SK-N-SH treated with all-trans-retinoic acid at 6 μM for 48 hours (cell line): ENCODE data around the gene MIPEP.

Experiments
- ATAC-seq: fragments of 200-7000 bp; cut with Tn5 transposase; 3 replicates; pipeline ENCODE4 v1.9.1; 2020; ENCODE audit warnings: mild to moderate bottlenecking, moderate library complexity
- ARNTL ChIP-seq: fragments of 450-650 bp; formaldehyde crosslinking; IDR thresholded peaks from 2 replicates; pipeline ENCODE4 v1.5.0; 2020; ENCODE audit warnings: low read depth, mild to moderate bottlenecking, moderate library complexity, borderline replicate concordance
- CREB5 ChIP-seq: fragments of 250-450 bp; sonication (Bioruptor Pico); IDR thresholded peaks from 2 replicates; pipeline ENCODE4 v1.5.1; 2020; ENCODE audit warnings: low read depth, mild to moderate bottlenecking, moderate library complexity
- CSDC2 ChIP-seq: fragments of 250-450 bp; sonication (Bioruptor Pico); IDR thresholded peaks from 2 replicates; pipeline ENCODE4 v1.5.0; 2020; ENCODE audit warnings: mild to moderate bottlenecking, moderate library complexity
- CSRNP3 ChIP-seq: fragments of 250-450 bp; sonication (Bioruptor Pico); IDR thresholded peaks from 2 replicates; pipeline ENCODE4 v1.5.1; 2021; ENCODE audit warnings: mild to moderate bottlenecking, moderate library complexity
- ESRRG ChIP-seq: fragments of 250-450 bp; sonication (Bioruptor Pico); IDR thresholded peaks from 2 replicates; pipeline ENCODE4 v1.6.1; 2021; ENCODE audit warnings: mild to moderate bottlenecking
- GLIS3 ChIP-seq: fragments of 250-450 bp; sonication (Bioruptor Pico); IDR thresholded peaks from 2 replicates; pipeline ENCODE4 v1.5.0; 2020; ENCODE audit warnings: mild to moderate bottlenecking, moderate library complexity
- OSR1 ChIP-seq: fragments of 250-450 bp; sonication (Bioruptor Pico); IDR thresholded peaks from 2 replicates; pipeline ENCODE4 v1.8.0; 2022; ENCODE audit warnings: moderate library complexity, mild to moderate bottlenecking, inconsistent platforms
- POU6F1 ChIP-seq: fragments of 250-450 bp; sonication (Bioruptor Pico); IDR thresholded peaks from 2 replicates; pipeline ENCODE4 v1.8.0; 2021; ENCODE audit warnings: low read depth, mild to moderate bottlenecking, moderate library complexity, borderline replicate concordance
- PPARA ChIP-seq: fragments of 250-450 bp; sonication (Bioruptor Pico); IDR thresholded peaks from 2 replicates; pipeline ENCODE4 v1.5.0; 2020; ENCODE audit warnings: mild to moderate bottlenecking, borderline replicate concordance
- TCF4 ChIP-seq: fragments of 250-450 bp; sonication (Bioruptor Pico); IDR thresholded peaks from 2 replicates; pipeline ENCODE4 v1.8.0; 2021; ENCODE audit warnings: mild to moderate bottlenecking, moderate library complexity, borderline replicate concordance
- TSHZ2 ChIP-seq: fragments of 250-450 bp; sonication (Bioruptor Pico); IDR thresholded peaks from 2 replicates; pipeline ENCODE4 v1.5.0; 2020; ENCODE audit warnings: mild to moderate bottlenecking, moderate library complexity
- ZC3H10 ChIP-seq: fragments of 250-450 bp; sonication (Bioruptor Pico); IDR thresholded peaks from 2 replicates; pipeline ENCODE4 v1.5.1; 2021; ENCODE audit warnings: mild to moderate bottlenecking, moderate library complexity
- ZFP3 ChIP-seq: fragments of 250-450 bp; sonication (Bioruptor Pico); IDR thresholded peaks from 2 replicates; pipeline ENCODE4 v1.5.0; 2020; ENCODE audit warnings: mild to moderate bottlenecking, moderate library complexity
- ZFP30 ChIP-seq: fragments of 450-650 bp; formaldehyde crosslinking; IDR thresholded peaks from 2 replicates; pipeline ENCODE4 v1.5.0; 2022; ENCODE audit warnings: mild to moderate bottlenecking, moderate library complexity
- ZNF565 ChIP-seq: fragments of 450-650 bp; formaldehyde crosslinking; conservative IDR thresholded peaks from 2 replicates; pipeline ENCODE4 v1.5.0; 2020; ENCODE audit warnings: low read depth, mild to moderate bottlenecking, moderate library complexity
- ZNF8 ChIP-seq: fragments of 450-650 bp; formaldehyde crosslinking; IDR thresholded peaks from 2 replicates; pipeline ENCODE4 v1.5.0; 2020; ENCODE audit warnings: mild to moderate bottlenecking, moderate library complexity

The MIPEP gene

GRCh38 chr13:23918208-23918607 is 29.0 kb upstream of the MIPEP start:
- no peak for TF ChIP-seq ZNF565 (CRISPR knock-in tag)
- TF ChIP-seq CSDC2 (CRISPR knock-in tag), result no peak
- TF ChIP-seq PPARA (CRISPR knock-in tag), result no peak
- TF ChIP-seq ZC3H10, result no peak
- TF ChIP-seq TSHZ2, result no peak
- TF ChIP-seq ZFP30 (CRISPR knock-in tag), result no peak
- TF ChIP-seq CSRNP3, result no peak
- ATAC-seq, result no peak

GRCh38 chr13:23915308-23915707 is 26.1 kb upstream of the MIPEP start:
- no peak for ATAC-seq
- TF ChIP-seq ZFP30 (CRISPR knock-in tag) (no peak), TSHZ2 (no peak), POU6F1 (CRISPR knock-in tag) (no peak), CREB5 (CRISPR knock-in tag) (no peak)
- TF ChIP-seq, all 23 proteins: peak for 0

- no peak for TF ChIP-seq ESRRG (CRISPR knock-in tag)
- no peak for TF ChIP-seq TCF4 (CRISPR knock-in tag)
- TF ChIP-seq POU6F1 (CRISPR knock-in tag), result no peak
- TF ChIP-seq ZFP30 (CRISPR knock-in tag), result no peak
- TF ChIP-seq ARNTL (CRISPR knock-in tag), result no peak
- TF ChIP-seq PPARA (CRISPR knock-in tag), result no peak
- no peak for TF ChIP-seq GLIS3 (CRISPR knock-in tag)
- no peak for TF ChIP-seq OSR1
- TF ChIP-seq CSDC2 (CRISPR knock-in tag), result no peak
- no peak for TF ChIP-seq ZFP3 (CRISPR knock-in tag)
- no peak for TF ChIP-seq ZNF8
- no peak for TF ChIP-seq CREB5 (CRISPR knock-in tag)
- ATAC-seq, result no peak
These were observed 23.3 kb upstream of the MIPEP start for GRCh38 chr13:23912469-23912868.
